ENCODE results near the gene WDR20.
A peak's percentile ranks its signal among the peaks of the same experiment; 100 is the strongest.
"Not testable (repeated sequence)": the region's sequence is repeated elsewhere in the genome, so short reads cannot be mapped to it uniquely, and the experiment has no call there.

Gene WDR20

DNA sequence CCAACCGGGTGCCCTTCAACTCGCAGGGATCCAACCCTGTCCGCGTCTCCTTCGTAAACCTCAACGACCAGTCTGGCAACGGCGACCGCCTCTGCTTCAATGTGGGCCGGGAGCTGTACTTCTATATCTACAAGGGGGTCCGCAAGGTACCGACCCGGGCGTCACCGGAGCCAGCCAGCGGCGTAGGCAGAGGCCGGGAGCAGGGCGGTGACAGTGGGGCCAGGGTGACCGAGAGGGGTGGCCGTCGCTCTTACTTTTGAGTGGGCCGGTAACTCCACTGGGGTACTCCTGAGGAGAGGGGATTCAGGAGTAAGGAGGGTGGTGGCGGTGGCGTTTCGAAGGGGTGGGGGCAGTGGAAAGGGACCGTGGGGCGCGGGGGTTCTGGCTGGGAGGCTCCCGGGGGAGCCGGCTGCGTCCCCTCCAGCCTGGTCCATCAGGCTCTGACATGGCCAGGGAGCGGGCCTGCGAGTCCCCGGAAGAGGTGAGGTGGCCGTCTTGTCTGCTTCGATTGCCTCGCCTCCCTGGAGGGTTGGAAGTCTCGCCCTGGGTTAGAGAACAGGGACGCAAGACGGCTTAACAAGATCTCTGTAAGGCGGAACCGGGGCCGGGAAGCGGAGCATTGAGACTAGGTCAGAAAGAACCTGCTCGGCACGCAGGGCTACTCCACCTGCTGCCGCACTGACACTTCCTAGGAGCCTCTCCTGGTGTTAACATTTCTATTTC lies 491 bp downstream of the WDR20 start:
- H3K4me3 ChIP-seq = peak overlapping the region; percentile 96
- H3K4me1 ChIP-seq = peaks cover 15% of the 10 kb centered on the region
- H3K27me3 ChIP-seq (ENCODE audit: low read depth) = no peaks in the 10 kb centered on the region
- H3K9me3 ChIP-seq = no peaks in the 10 kb centered on the region
- DNase-seq (ENCODE audit: low spot score in 2 of 2) = peak; percentile 31 to 61
- in situ Hi-C loops (cut with MboI; ENCODE audit: low sequenced_read_pairs) = loop anchor here (25.0 kb wide), 1 partner anchor 172 kb away; the partner anchor contains the start of genes MOK and ZNF839
- H3K36me3 ChIP-seq (replicated peaks) = peaks cover 3% of the 10 kb centered on the region; the same call in 1 of the 2 replicates

DNA sequence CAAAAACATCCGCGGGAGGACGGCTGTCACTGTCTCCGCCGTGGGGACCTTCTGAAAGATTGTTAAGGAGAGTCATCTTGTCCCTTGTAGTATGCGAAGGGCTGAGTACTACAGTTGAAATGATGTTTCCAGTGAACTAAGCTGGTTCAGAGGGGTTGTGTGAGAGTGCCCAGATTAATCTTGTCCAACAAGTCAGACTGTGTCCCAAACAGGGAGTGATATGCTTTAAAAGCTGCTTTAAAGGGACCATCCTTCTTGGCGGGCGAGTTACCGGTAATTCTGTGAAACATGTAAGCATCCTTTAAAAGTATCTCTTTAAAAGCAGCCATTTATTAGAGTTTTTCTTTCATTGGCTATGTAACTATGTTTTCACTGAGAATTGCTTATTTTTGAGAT lies 1.1 kb downstream of the WDR20 start:
- Histone ChIP-seq H3K4me1 (peaks cover 15% of the 10 kb centered on the region), H3K9me3 (no peaks in the 10 kb centered on the region), H3K27me3 (ENCODE audit: low read depth) (no peaks in the 10 kb centered on the region), H3K4me3 (peak overlapping the region; percentile 96), H3K36me3 (replicated peaks) (peaks cover 3% of the 10 kb centered on the region; the same call in 1 of the 2 replicates)
- in situ Hi-C loops (cut with MboI; ENCODE audit: low sequenced_read_pairs) = loop anchor here (25.0 kb wide), 1 partner anchor 172 kb away; the partner anchor contains the start of genes MOK and ZNF839
- DNase-seq (ENCODE audit: low spot score in 2 of 2) = no peak

DNA sequence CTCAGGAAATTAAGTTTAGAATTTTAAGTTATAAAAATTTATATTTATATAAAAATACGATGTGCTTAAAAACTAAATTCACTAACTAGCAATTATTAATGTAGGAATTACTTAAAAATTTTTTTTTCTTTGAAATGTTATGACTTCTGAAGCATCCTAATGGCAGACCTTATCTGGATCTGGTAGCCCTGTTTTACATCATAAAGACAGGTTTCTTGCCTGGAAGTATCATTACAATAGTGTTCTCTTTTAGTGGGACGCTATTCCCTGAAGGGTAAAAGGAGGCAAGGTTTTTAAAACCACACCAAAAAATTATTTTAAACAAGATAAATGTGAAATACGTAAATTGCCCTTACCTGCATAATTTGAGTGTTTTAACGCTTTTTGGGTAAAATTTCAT lies 2.1 kb downstream of the WDR20 start:
- in situ Hi-C loops (cut with MboI; ENCODE audit: low sequenced_read_pairs) = loop anchor here (25.0 kb wide), 1 partner anchor 171 kb away; the partner anchor contains the start of genes MOK and ZNF839
- Histone ChIP-seq H3K27me3 (ENCODE audit: low read depth) (no peaks in the 10 kb centered on the region), H3K9me3 (no peaks in the 10 kb centered on the region), H3K36me3 (replicated peaks) (peaks cover 3% of the 10 kb centered on the region; the same call in 1 of the 2 replicates), H3K4me1 (peaks cover 15% of the 10 kb centered on the region), H3K4me3 (peak overlapping the region; percentile 96)
- peak in 1 of 2 experiments; percentile 44 for DNase-seq (ENCODE audit: low spot score in 2 of 2)

DNA sequence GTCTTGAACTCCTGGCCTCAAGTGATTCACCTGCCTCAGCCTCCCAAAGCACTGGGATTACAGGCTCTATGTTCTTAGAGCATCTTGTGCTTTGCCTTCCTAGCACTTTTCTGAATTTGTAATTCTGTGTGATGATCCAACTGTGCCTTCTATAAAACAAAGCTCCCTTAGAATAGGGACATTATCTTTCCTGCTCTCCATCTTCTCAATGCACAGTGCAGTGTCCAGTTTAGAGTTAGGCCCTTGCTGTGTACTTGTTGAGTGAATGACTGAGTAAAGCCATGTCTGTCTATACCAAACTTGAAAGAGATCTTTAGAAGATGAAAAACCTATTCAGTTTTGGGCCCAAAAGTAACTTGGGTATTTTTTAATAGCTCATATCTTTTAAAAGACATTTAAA lies 5.2 kb downstream of the WDR20 start:
- Histone ChIP-seq H3K36me3 (replicated peaks) (peaks cover 2% of the 10 kb centered on the region), H3K4me1 (peaks cover 31% of the 10 kb centered on the region), H3K27me3 (ENCODE audit: low read depth) (no peaks in the 10 kb centered on the region), H3K4me3 (no peak overlapping the region), H3K9me3 (no peaks in the 10 kb centered on the region)
- in situ Hi-C loops (cut with MboI; ENCODE audit: low sequenced_read_pairs) = loop anchor here (25.0 kb wide), 1 partner anchor 167 kb away; the partner anchor contains the start of genes MOK and ZNF839
- no peak for DNase-seq (ENCODE audit: low spot score in 2 of 2)

DNA sequence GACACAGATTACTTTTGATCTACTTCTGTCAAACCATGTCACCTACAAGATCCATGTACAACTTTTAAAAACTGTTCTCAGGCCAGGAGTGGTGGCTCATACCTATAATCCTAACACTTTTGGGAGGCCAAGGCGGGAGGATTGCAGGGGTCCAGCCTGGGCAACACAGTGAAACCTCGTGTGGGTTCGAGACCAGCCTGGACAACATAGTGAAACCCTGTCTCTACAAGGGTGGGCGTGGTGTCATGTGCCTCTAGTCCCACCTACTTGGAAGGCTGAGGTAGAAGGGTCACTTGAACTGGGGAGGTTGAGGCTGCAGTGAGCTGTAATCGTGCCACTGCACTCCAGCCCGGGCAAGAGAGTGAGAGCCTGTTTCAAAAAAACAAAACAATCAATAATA lies 5.7 kb downstream of the WDR20 start:
- DNase-seq (ENCODE audit: low spot score in 2 of 2) = no peak
- Histone ChIP-seq H3K36me3 (replicated peaks) (no peaks in the 10 kb centered on the region; the same call in 1 of the 2 replicates), H3K9me3 (no peaks in the 10 kb centered on the region), H3K27me3 (ENCODE audit: low read depth) (no peaks in the 10 kb centered on the region), H3K4me3 (no peak overlapping the region), H3K4me1 (peaks cover 31% of the 10 kb centered on the region)
- in situ Hi-C loops (cut with MboI; ENCODE audit: low sequenced_read_pairs) = loop anchor here (25.0 kb wide), 1 partner anchor 167 kb away; the partner anchor contains the start of genes MOK and ZNF839

DNA sequence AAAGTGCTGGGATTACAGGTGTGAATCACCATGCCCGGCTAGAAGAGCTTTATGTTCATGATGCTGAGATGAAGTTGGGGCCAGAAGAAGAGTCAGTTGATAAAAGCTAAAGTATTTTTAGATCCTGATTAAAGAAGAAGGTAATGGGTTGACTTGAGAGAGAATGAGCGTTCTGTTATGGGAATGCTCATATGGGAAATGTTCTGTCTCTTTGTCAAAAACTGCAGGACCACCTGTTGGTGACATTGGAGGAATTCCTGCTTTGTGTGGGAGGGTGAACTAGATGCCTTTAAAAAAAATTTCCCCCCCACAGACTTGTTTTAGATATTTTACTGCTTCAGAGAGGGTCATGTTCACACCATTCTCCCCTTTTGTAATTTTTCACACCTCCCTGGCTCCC lies 6.7 kb downstream of the WDR20 start:
- Histone ChIP-seq H3K36me3 (replicated peaks) (no peaks in the 10 kb centered on the region; the same call in 1 of the 2 replicates), H3K9me3 (no peaks in the 10 kb centered on the region), H3K4me1 (peaks cover 26% of the 10 kb centered on the region), H3K27me3 (ENCODE audit: low read depth) (no peaks in the 10 kb centered on the region), H3K4me3 (no peak overlapping the region)
- in situ Hi-C loops (cut with MboI; ENCODE audit: low sequenced_read_pairs) = loop anchor here (25.0 kb wide), 1 partner anchor 166 kb away; the partner anchor contains the start of genes MOK and ZNF839
- DNase-seq (ENCODE audit: low spot score in 2 of 2) = no peak

DNA sequence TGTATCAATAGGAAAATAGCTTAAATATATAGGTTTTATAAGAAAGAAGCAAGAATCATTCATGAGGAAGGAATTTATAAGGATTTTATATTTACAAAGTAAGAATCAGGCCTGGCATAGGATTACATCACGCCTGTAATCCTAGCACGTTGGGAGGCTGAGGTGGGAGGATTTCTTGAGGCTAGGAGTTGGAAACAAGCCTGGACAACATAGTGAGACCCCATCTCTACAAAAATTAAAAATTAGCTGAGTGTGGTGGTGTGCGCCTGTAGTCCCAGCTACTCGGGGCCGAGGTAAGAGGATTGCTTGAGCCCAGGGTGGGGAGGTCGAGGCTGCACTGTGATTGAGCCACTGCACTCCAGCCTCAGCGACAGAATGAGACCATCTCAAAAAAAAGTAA lies 10.4 kb downstream of the WDR20 start:
- Histone ChIP-seq H3K4me3 (no peak overlapping the region), H3K4me1 (peaks cover 25% of the 10 kb centered on the region), H3K36me3 (replicated peaks) (peaks cover 4% of the 10 kb centered on the region), H3K27me3 (ENCODE audit: low read depth) (no peaks in the 10 kb centered on the region), H3K9me3 (no peaks in the 10 kb centered on the region)
- in situ Hi-C loops (cut with MboI; ENCODE audit: low sequenced_read_pairs) = no loop called here
- DNase-seq (ENCODE audit: low spot score in 2 of 2) = no peak

DNA sequence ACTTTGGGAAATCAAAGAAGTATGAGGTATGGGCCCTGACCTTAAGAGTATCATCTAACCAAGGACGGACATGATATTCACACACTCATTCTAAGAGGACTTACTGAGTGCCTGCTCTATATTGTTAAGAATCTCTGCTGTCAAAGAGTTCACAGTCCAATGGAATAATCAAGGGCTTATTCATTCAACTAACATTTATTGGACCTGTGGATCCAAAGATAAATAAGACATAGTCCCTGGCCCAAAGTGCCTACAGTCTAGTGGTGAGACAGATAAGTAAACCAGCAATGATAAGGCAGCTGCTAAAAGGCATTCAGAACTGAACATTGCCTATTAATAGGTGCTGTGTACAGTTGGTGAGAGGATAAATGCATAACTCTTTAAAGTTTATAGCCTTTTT lies 11.0 kb downstream of the WDR20 start:
- H3K9me3 ChIP-seq = no peaks in the 10 kb centered on the region
- in situ Hi-C loops (cut with MboI; ENCODE audit: low sequenced_read_pairs) = no loop called here
- H3K4me3 ChIP-seq = no peak overlapping the region
- peaks cover 27% of the 10 kb centered on the region for H3K4me1 ChIP-seq
- peaks cover 4% of the 10 kb centered on the region for H3K36me3 ChIP-seq (replicated peaks)
- no peaks in the 10 kb centered on the region for H3K27me3 ChIP-seq (ENCODE audit: low read depth)
- DNase-seq (ENCODE audit: low spot score in 2 of 2) = no peak

DNA sequence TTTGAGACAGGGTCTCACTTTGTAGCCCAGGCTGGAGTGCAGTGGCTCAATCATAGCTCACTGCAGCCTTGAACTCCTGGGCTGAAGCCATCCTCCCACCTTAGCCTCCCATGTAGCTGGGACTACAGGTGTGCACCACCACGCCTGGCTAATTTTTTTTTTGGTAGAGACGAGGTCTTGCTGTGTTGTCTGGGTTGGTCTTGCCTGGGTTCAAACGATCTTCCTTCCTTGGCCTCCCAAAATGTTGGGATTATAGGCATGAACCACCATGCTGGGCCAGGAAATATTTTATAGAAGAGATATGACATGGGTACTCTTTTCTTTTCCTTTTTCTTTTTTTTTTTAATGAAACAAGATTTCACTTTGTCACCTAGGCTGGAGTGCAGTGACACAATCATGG lies 11.7 kb downstream of the WDR20 start:
- H3K36me3 ChIP-seq (replicated peaks); DNase-seq (ENCODE audit: low spot score in 2 of 2); H3K9me3 ChIP-seq; H3K27me3 ChIP-seq (ENCODE audit: low read depth); H3K4me3 ChIP-seq; in situ Hi-C loops (cut with MboI; ENCODE audit: low sequenced_read_pairs): not testable (repeated sequence)
- peaks cover 27% of the 10 kb centered on the region for H3K4me1 ChIP-seq

DNA sequence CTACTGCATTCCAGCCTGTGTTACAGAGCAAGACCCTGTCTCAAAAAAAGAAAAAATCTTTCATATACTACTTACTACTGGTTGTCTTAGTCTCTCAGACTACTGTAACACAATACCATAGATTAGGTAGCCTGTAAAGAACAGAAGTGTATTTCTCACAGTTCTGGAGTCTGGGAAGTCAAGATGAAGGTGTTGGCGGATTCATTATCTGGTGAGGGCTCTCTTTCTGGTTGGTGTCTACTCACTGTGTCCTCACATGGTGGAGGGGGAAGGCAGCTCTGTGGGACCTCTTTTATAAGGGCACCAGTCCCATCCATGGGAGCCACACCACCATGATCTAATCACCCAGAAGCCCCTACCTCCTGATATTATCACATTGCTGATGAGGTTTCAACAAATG lies 14.4 kb downstream of the WDR20 start:
- no peaks in the 10 kb centered on the region for H3K27me3 ChIP-seq (ENCODE audit: low read depth)
- peaks cover 16% of the 10 kb centered on the region for H3K4me1 ChIP-seq
- H3K9me3 ChIP-seq = no peaks in the 10 kb centered on the region
- H3K36me3 ChIP-seq (replicated peaks) = peaks cover 7% of the 10 kb centered on the region
- no peak for DNase-seq (ENCODE audit: low spot score in 2 of 2)
- in situ Hi-C loops (cut with MboI; ENCODE audit: low sequenced_read_pairs) = no loop called here
- H3K4me3 ChIP-seq = no peak overlapping the region

DNA sequence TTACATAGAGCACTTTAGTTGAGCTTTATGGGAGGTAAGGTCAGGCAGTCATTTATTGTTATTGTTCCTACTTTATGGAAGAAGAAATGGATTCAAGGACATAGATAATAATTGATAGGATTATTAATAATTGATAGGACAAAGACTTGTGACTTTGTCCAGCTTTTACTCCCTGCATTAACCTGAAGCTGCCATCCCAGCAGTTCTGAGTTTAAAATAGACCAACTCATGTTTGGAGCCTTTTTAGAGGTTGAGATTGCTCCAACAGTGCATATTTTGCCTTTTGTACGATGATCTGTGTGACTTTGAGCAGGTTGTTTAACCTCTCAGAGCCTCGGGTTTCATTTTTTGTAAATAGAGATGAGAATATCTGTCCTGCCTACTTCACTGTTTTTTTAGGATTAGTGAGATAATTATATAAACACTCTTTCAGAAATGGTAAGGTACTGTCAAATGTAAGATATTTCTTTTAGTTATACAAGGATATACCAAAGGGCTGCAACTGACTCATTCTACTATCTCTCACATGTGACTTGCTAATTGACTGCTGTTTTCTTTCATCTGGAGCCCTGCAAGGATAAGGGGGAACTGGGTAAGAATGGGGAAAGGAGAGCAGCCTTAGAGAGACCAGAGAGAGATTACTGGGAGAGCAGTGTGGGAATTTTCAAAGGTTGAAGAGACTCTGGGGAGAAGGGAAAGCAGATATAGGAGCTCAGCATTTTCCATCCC lies 15.3 kb downstream of the WDR20 start:
- H3K9me3 ChIP-seq = no peaks in the 10 kb centered on the region
- H3K36me3 ChIP-seq (replicated peaks) = peaks cover 8% of the 10 kb centered on the region
- H3K4me1 ChIP-seq = peaks cover 10% of the 10 kb centered on the region; the same call in 1 of the 2 replicates
- H3K27me3 ChIP-seq (ENCODE audit: low read depth) = no peaks in the 10 kb centered on the region
- H3K4me3 ChIP-seq = no peak overlapping the region
- no peak for DNase-seq (ENCODE audit: low spot score in 2 of 2)
- in situ Hi-C loops (cut with MboI; ENCODE audit: low sequenced_read_pairs) = no loop called here

DNA sequence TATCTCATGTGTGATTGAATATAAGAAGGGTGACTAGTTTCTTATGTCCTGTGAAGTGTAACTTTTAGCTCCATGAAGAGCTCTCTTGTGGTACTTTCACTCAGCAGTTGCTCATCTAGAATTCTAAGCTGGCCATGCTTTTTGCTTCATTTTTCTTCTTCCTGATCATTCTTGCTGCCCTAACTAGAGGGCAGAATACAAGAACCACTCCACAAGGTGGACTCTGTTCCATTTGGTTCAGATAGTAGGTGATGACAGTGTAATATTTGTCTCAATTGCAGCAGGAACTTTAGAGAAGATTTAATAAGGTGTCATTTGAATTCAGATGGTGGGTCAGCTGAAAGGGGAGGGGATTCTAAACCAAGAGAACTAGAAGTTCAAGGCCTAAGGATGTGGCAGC lies 17.6 kb downstream of the WDR20 start:
- in situ Hi-C loops (cut with MboI; ENCODE audit: low sequenced_read_pairs) = no loop called here
- peaks cover 12% of the 10 kb centered on the region for H3K36me3 ChIP-seq (replicated peaks)
- H3K9me3 ChIP-seq = 0 out of 2 replicates have a peak, but pooled peaks cover 3% of the 10 kb centered on the region
- DNase-seq (ENCODE audit: low spot score in 2 of 2) = no peak
- no peaks in the 10 kb centered on the region for H3K27me3 ChIP-seq (ENCODE audit: low read depth)
- no peak overlapping the region for H3K4me3 ChIP-seq
- peaks cover 10% of the 10 kb centered on the region; the same call in 1 of the 2 replicates for H3K4me1 ChIP-seq

DNA sequence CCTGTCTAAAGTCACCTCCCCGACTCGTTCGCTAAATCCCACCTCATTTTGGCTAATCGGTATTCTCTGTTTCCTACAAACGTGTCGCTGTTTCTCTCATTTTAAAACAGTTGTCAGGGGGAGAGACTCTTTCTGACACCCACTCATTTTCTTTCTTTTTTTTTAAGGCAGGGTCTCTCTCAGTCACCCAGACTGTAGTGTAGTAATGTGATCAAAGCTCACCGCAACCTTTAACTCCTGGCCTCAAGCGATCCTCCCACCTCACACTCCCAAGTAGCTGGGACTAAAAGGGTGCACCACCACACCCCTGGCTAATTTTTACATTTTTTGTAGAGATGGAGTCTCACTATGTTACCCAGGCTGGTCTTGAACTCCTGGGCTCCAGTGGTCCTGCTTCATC lies 19.1 kb downstream of the WDR20 start:
- in situ Hi-C loops (cut with MboI; ENCODE audit: low sequenced_read_pairs) = no loop called here
- Histone ChIP-seq H3K27me3 (ENCODE audit: low read depth) (no peaks in the 10 kb centered on the region), H3K9me3 (0 out of 2 replicates have a peak, but pooled peaks cover 3% of the 10 kb centered on the region), H3K36me3 (replicated peaks) (peaks cover 8% of the 10 kb centered on the region), H3K4me1 (peaks cover 10% of the 10 kb centered on the region; the same call in 1 of the 2 replicates), H3K4me3 (no peak overlapping the region)
- DNase-seq (ENCODE audit: low spot score in 2 of 2) = no peak

DNA sequence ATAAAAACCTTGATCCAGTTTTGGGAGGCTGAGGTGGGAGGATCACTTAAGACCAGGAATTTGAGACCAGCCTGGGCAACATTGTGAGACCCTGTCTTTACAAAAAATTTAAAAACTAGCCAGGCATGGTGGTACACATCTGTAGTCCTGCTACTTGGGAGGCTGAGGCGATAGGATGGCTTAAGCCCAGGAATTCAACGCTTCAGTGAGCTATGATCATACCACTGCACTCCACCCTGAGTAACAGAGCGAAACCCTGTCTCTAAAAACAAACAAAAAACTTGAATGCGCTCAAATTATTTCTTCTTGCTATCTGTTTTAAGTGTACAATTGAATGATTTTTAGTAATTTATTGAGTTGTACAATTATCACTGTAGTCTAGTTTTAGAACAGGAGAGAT lies 20.1 kb downstream of the WDR20 start:
- H3K9me3 ChIP-seq = 0 out of 2 replicates have a peak, but pooled peaks cover 3% of the 10 kb centered on the region

More for the DNA sequence above, 20.1 kb downstream of the WDR20 start:
- no peaks in the 10 kb centered on the region for H3K27me3 ChIP-seq (ENCODE audit: low read depth)
- in situ Hi-C loops (cut with MboI; ENCODE audit: low sequenced_read_pairs) = no loop called here
- peaks cover 8% of the 10 kb centered on the region; the same call in 1 of the 2 replicates for H3K36me3 ChIP-seq (replicated peaks)
- no peak overlapping the region for H3K4me3 ChIP-seq
- DNase-seq (ENCODE audit: low spot score in 2 of 2) = no peak
- peaks cover 8% of the 10 kb centered on the region for H3K4me1 ChIP-seq
